Left forelimb (tissue), 1 donor: ENCODE results near the gene SLC17A9.

Source experiments
- DNase-seq: peaks from one replicate; pipeline ENCODE4 v3.0.0-alpha.2; 2018; ENCODE audit warnings: low spot score

SLC17A9 gene

GRCh38 chr20:62940875-62941274 lies 11.6 kb upstream of the SLC17A9 start:
- DNase-seq: peak; percentile 15

DNA sequence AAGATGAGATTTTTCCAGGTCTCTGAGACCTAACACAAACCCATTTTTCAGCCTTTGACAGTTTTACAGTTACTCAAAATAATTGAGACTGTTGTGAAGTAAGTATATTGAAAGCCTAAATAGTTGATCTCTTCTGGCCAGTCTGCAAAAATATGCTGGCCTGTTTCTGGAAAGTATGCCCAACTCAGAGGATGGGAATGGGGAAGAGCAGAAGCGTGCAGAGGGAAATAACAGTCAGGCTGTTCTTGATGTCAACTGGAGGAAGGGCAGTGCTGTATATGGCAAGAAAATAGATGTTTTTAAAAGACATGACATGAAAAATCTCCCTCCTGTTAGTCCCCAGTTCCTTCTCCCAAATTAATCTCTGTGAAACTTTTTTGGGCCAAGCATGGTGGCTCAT lies 10.7 kb upstream of the SLC17A9 start:
- no peak for DNase-seq

GRCh38 chr20:62942456-62942855 lies 10.1 kb upstream of the SLC17A9 start:
- peak; percentile 45 for DNase-seq

- DNase-seq: peak; percentile 47
Measured at GRCh38 chr20:62943396-62943795, 9.1 kb upstream of the SLC17A9 start.

DNA sequence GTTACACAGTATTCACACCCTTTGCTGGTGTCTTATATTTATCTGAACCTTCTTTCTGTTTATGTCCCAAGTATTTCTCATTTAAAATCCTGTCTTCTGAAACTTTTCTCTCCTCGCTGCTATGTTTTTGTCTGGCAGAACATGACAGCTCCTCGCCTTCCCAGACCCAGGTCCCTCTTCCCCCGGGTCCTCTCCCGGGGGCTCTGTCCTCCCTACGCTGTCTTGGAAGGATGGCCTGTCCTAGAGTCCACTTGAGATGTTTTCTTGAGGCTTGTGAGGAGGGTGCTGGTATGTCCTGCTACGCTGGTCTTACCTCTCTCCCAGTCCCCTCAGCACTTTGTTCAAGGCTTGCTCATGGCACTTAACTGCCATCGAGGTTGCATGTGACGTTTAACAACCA lies 8.3 kb upstream of the SLC17A9 start:
- no peak for DNase-seq

GRCh38 chr20:62944746-62945145 lies 7.8 kb upstream of the SLC17A9 start:
- peak; percentile 17 for DNase-seq

DNA sequence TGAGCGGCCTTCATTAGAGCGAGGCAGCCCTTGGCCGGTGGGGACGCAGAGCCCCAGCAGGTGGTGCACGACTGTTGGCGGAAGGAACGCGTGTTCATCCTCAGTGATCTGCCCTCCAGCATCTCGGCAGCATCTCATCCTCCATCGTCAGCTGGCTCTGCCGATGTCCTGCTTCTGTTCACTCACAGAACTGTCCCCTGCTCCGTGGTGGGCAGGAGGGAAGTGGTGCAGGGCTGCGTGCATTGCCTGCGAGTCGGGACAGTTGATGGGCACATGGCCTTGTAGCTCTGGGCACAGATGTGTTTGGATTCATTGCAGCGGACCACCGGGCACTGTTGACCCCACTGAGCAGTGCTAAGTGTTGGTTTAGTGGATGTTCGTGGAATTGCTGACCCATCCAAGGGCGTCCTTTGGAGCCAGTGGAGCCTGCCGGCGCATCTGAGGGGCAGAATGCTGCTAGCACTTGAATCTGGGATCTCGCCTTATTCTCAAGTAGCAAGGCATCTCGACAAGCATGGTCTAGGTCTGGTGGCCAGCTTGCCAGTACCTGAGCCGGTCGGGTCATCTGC lies 6.7 kb upstream of the SLC17A9 start:
- peak; percentile 28 for DNase-seq

- no peak for DNase-seq
Measured at GRCh38 chr20:62946918-62947317, 5.6 kb upstream of the SLC17A9 start.

DNA sequence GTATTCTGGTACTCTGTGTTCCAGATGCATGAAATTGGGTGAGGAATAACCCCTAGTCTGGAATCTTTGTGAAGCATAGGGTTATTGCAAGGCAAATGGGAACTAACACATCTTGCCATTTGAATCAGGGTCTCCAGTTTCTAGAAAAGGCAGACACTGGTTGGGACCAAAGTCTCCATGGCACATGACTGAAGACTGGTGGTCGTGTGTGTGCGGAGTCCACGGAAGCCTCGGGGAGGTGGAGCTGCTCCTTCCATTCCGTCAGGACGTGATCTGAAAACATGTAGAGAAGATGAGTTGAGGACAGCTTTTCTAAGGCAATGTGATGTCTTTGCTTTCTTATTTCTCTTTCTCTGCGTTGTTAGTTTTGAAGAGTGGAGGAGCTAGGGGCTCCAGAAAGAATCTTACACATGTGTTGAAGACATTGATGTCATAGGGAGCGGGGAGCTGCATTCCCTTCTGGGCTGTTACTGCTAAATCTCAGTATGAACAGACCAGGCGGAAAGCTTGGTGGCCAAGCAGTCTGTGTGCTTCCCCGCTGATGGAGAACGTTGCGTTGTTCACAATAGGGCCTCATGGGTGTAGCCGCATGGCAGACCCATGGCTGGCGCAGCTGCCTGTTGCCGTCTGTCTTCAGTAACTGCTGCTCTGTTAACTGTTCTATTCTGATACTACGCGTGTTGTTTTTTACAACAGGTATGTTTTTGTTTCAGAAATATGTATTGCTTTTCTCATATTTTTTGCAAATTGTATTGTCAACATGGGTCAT lies 4.8 kb upstream of the SLC17A9 start:
- no peak for DNase-seq

- DNase-seq: no peak
Measured at GRCh38 chr20:62949153-62949821, 3.2 kb upstream of the SLC17A9 start.

DNA sequence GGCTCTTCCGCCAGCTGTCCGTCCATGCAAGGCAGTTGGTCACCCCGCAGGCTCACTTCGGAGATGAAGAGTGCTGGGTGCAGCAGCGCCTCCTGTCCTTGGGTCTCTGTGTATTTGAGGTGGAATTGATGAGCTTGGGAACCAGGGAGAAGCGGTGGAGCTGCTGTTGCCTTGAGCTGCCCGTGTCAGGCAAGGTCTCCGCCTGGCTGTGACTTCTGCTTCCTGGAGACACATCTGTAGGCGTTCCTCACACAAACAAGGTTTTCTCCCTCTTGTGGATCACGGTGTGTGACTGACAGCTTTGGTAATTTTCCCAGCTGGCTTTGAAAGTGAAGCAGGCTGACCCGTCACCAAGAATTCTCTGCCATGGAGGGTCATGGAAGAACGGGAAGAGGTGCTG lies 2.5 kb upstream of the SLC17A9 start:
- DNase-seq: no peak

DNA sequence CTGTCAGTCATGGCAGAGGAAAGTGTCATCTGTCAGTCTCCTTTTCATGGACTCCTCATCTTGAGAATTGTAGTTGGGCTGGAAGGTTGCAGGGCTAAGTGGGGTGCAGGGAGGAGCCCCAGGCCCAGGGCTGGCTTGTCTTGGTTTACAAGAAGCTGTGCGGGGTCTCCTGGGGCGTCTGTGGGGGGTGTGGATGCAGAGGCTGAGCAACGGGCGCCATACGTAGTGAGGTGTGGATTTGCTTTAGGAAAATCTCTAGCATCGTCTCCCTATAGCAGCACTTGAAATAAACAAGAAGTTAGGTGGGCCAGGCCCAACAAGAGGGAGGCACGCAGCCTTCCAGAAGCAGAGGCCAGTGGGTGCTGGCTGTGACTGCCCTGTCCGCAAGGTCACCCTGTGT lies 1.8 kb upstream of the SLC17A9 start:
- no peak for DNase-seq

DNA sequence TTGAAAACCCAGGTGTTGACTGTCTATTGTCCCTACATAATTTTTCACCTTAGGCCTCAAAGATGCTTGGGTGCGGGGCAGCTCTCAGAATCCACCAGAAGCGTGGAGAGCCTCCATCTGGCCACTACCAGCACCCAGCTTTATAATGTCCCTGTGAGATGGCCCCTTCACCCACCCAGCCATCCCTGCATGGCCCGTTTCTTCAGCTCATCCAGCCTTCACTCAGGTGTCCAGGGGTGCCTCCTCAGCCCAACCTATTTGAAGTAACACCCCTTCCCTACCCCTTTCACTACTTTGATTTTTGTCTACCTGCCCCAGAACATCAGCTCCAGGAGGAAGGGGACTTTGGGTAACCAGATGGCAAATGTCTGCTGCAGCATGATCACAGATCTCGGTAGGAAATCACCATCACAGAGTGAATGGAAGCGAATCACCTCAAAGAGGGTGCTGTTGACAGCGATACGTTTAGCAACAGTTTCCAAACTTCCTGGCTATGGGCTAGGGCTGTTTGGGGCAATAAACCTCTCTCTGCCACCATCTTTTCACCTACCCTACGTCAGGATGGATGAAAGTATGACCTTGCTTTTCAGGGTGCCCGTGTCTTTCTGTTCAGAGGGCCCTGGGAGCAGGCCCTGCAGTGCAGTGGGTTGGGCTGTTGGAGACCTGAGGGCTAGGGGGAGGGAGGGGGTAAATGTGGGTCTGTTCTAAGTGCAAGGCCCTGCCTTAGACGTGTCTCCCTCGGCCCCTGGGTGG lies 1.2 kb upstream of the SLC17A9 start:
- no peak for DNase-seq

- no peak for DNase-seq
Measured at GRCh38 chr20:62951896-62952372, 575 bp upstream of the SLC17A9 start.

DNA sequence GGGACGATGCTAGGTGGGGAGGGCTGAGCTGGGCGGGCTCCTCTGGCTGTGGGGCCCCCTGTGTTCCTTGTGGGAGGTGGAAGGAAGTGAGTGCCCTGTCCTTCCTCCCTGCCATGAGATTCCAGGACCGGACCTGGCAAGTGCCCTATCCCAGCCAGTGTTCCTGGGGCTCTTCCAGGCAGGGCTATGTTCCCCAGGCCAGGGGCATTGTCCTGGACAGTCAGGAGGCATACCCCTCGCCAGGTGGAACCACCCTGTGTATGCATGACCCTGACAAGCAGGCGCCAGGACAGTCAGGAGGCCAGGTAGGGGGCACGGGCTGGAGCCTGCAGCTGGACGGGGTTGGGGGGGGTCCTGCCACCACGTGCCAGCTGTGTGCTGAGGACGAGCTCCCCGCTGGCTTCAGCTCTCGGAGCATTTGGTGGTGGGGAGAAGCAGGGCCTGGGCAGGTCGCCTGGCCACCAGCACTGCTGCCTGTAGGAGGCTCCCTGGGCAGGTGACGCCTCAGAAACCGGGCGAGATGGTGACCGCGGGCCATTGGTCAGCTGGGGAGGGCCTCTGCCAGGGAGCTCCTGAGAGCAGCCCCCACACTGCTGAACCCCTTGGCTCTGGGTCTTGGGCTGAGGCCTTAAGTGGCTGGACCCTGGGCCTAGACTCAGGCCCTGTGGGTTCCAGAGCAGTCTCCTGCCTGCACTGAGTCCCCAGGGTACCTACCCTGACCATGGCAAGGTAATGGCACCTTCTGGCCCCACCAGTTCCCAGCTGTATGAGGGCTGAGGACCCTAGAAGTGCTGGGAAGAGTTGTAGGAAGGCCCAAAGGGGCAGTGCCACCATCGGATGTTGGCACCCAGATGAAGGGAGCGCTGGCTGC lies 694 bp downstream of the SLC17A9 start:
- DNase-seq: no peak

- DNase-seq: no peak
Measured at GRCh38 chr20:62953839-62954703, 1.6 kb downstream of the SLC17A9 start.

- no peak for DNase-seq
Measured at GRCh38 chr20:62955519-62956386, 3.2 kb downstream of the SLC17A9 start.

DNA sequence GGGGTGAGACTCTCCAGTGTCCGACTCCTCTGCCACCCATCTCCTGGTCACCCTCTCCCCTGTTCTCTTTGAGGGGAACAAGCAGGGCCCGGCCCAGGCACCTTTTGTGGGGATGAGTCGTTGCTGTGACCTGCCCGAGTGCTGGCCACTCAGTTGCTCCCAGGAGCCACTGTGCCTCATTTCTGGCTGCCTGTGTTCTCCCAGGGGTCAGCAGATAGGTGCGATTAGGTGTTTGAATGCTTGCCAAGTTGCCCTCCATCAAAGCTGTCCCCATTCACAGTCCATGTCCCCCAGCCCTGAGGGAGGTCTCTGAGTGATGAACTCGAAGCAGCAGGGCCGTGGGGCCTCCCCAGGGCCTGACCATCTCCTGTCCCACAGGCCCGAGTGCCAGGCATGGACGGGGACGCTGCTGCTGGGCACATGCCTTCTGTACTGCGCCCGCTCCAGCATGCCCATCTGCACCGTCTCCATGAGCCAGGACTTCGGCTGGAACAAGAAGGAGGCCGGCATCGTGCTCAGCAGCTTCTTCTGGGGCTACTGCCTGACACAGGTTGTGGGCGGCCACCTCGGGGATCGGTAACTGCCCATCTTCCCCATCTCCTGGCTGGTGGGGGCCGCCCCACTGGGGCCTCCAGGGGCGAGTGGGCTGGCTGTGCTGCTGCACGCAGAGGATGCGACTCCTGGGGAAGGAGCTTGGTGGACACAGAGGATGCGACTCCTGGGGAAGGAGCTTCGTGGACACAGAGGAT lies 4.1 kb downstream of the SLC17A9 start:
- no peak for DNase-seq
